H1 (cell line): ENCODE data around the gene MRAP. TPM values are rescaled to one million over a fixed set of nuclear protein-coding genes. Genes with fewer than 3 reads are reported as not detected.

Source experiments
- CTCF ChIA-PET: fragments of 300-600 bp; sonication (Branson Sonifier 250); formaldehyde crosslinking; loops from one replicate; lab custom pipeline; 2021; ENCODE audit not compliant: partially characterized antibody; lab: Charles Lee
- POLR2A ChIA-PET: fragments of 300-600 bp; sonication (Branson Sonifier 250); formaldehyde crosslinking; loops from one replicate; lab custom pipeline; 2021; ENCODE audit warnings: inconsistent platforms; ENCODE audit not compliant: partially characterized antibody; lab: Charles Lee
- DNase-seq, 2 experiments: peaks; one replicate each; pipeline versions ENCODE4 v3.0.0 to v3.0.0-alpha.2; 2010 to 2022; ENCODE audit warnings: low spot score in 2 of 2, low read depth in 1 of 2, mixed read lengths in 1 of 2
- FAIRE-seq: peaks from 2 replicates; lab custom pipeline; 2011; peaks lifted over from hg19 to GRCh38; lab: Jason Lieb, UNC
- H2AFZ ChIP-seq: 2 replicates; pipeline ENCODE4 v1.8.1; 2012; ENCODE audit warnings: low read length, inconsistent platforms
- H2AK5ac ChIP-seq: 2 replicates; pipeline ENCODE4 v1.6.1; 2013; ENCODE audit warnings: low read depth, low read length
- H2BK120ac ChIP-seq: replicated peaks from 2 replicates; pipeline ENCODE3; 2013; ENCODE audit warnings: low read depth, low read length, inconsistent platforms
- H2BK12ac ChIP-seq: 2 replicates; pipeline ENCODE4 v1.6.1; 2013; ENCODE audit warnings: low read depth, low read length
- H2BK15ac ChIP-seq: 2 replicates; pipeline ENCODE4 v1.6.1; 2013; ENCODE audit warnings: low read length
- H2BK20ac ChIP-seq: 2 replicates; pipeline ENCODE4 v1.6.1; 2013; ENCODE audit warnings: low read length
- H2BK5ac ChIP-seq: 2 replicates; pipeline ENCODE4 v1.6.1; 2013; ENCODE audit warnings: low read depth, low read length
- H3K14ac ChIP-seq: 2 replicates; pipeline ENCODE4 v1.6.1; 2013; ENCODE audit warnings: inconsistent platforms; ENCODE audit not compliant: insufficient read length
- H3K18ac ChIP-seq: 2 replicates; pipeline ENCODE4 v1.6.1; 2013; ENCODE audit warnings: low read length; ENCODE audit errors: extremely low read depth
- H3K23ac ChIP-seq: 2 replicates; pipeline ENCODE4 v1.6.1; 2013; ENCODE audit warnings: inconsistent platforms; ENCODE audit not compliant: insufficient read length
- H3K23me2 ChIP-seq: 2 replicates; pipeline ENCODE4 v1.6.1; 2013; ENCODE audit warnings: low read depth, low read length
- H3K27ac ChIP-seq: 2 replicates; pipeline ENCODE4 v1.6.1; 2011; ENCODE audit warnings: low read depth, low read length, inconsistent platforms
- H3K27me3 ChIP-seq, 4 experiments: replicated peaks in 1 of 4; 1 replicate in 1 of 4; 2 replicates in 3 of 4; pipeline versions ENCODE4 v1.6.1 to v1.8.1; 2011 to 2013; ENCODE audit warnings: low read length in 3 of 4, mild to moderate bottlenecking in 3 of 4, inconsistent platforms in 2 of 4, mixed read lengths in 2 of 4, moderate library complexity in 1 of 4; ENCODE audit not compliant: control insufficient read depth in 3 of 4, insufficient read depth in 3 of 4; ENCODE audit errors: extremely low read depth in 1 of 4
- H3K36me3 ChIP-seq, 4 experiments: 2 replicates each; pipeline versions ENCODE4 v1.6.1 to v1.8.1; 2011 to 2013; ENCODE audit warnings: mild to moderate bottlenecking in 4 of 4, low read length in 3 of 4, moderate library complexity in 2 of 4, control low read depth in 1 of 4, inconsistent platforms in 1 of 4; ENCODE audit not compliant: insufficient read depth in 4 of 4, control insufficient read depth in 2 of 4
- H3K4ac ChIP-seq: replicated peaks from 2 replicates; pipeline ENCODE3; 2013; ENCODE audit warnings: low read length, low read depth, mixed read lengths, inconsistent platforms; ENCODE audit not compliant: insufficient read length
- H3K4me1 ChIP-seq, 4 experiments: replicated peaks in 1 of 4; 1 replicate in 1 of 4; 2 replicates in 3 of 4; pipeline versions ENCODE4 v1.6.1 to v1.8.1; 2011 to 2013; ENCODE audit warnings: low read length in 3 of 4, inconsistent platforms in 2 of 4, mixed read lengths in 1 of 4; ENCODE audit not compliant: insufficient read depth in 4 of 4, control insufficient read depth in 3 of 4
- H3K4me2 ChIP-seq, 2 experiments: 2 replicates each; pipeline versions ENCODE4 v1.6.1 to v1.8.1; 2011 to 2013; ENCODE audit warnings: low read depth in 2 of 2, low read length in 2 of 2, control low read depth in 1 of 2, inconsistent platforms in 1 of 2, mild to moderate bottlenecking in 1 of 2; ENCODE audit not compliant: insufficient read depth in 1 of 2
- H3K4me3 ChIP-seq, 4 experiments: fragments of 200-600, 300-600 bp in 1 of 4; sonication (generic), shearing (Covaris generic), sonication (Bioruptor Twin) in 1 of 4; 2 replicates each; pipeline versions ENCODE4 v1.5.1 to v1.8.1; 2011 to 2016; ENCODE audit warnings: low read length in 4 of 4, low read depth in 3 of 4, control low read depth in 2 of 4, inconsistent platforms in 2 of 4, mild to moderate bottlenecking in 2 of 4, mixed read lengths in 1 of 4, moderate library complexity in 1 of 4; ENCODE audit not compliant: insufficient read depth in 2 of 4; ENCODE audit errors: extremely low read depth in 1 of 4
- H3K56ac ChIP-seq: replicated peaks from 2 replicates; pipeline ENCODE3; 2013; ENCODE audit warnings: low read depth, mild to moderate bottlenecking, mixed read lengths, low read length, inconsistent platforms; ENCODE audit not compliant: insufficient read length
- H3K79me1 ChIP-seq: 2 replicates; pipeline ENCODE4 v1.6.1; 2013; ENCODE audit warnings: low read depth, low read length, control low read depth
- H3K79me2 ChIP-seq, 2 experiments: 2 replicates each; pipeline versions ENCODE4 v1.6.1 to v1.8.1; 2012 to 2013; ENCODE audit warnings: low read length in 2 of 2, mild to moderate bottlenecking in 2 of 2, inconsistent platforms in 1 of 2; ENCODE audit not compliant: insufficient read depth in 2 of 2, control insufficient read depth in 1 of 2
- H3K9ac ChIP-seq, 4 experiments: replicated peaks in 1 of 4; 1 replicate in 1 of 4; 2 replicates in 3 of 4; pipeline versions ENCODE4 v1.6.1 to v1.8.1; 2011 to 2013; ENCODE audit warnings: low read depth in 3 of 4, low read length in 3 of 4, control low read depth in 2 of 4, mild to moderate bottlenecking in 2 of 4, moderate library complexity in 2 of 4, inconsistent platforms in 1 of 4; ENCODE audit errors: extremely low read depth in 1 of 4
- H3K9me3 ChIP-seq, 2 experiments: 2 replicates each; pipeline versions ENCODE4 v1.6.1 to v1.8.1; 2012 to 2013; ENCODE audit warnings: mild to moderate bottlenecking in 2 of 2, moderate library complexity in 2 of 2, control low read depth in 1 of 2, inconsistent platforms in 1 of 2, low read depth in 1 of 2, low read length in 1 of 2, mixed read lengths in 1 of 2; ENCODE audit not compliant: insufficient read depth in 2 of 2
- H4K20me1 ChIP-seq, 2 experiments: replicated peaks in 1 of 2; 2 replicates each; pipeline versions ENCODE3 to v1.8.1; 2011 to 2013; ENCODE audit warnings: inconsistent platforms in 2 of 2, low read length in 2 of 2, mild to moderate bottlenecking in 1 of 2; ENCODE audit not compliant: insufficient read depth in 2 of 2, control insufficient read depth in 1 of 2
- H4K5ac ChIP-seq: 2 replicates; pipeline ENCODE4 v1.6.1; 2013; ENCODE audit warnings: low read length, low read depth, mixed read lengths, inconsistent platforms; ENCODE audit not compliant: insufficient read length
- H4K8ac ChIP-seq: 2 replicates; pipeline ENCODE4 v1.8.0; 2013; ENCODE audit warnings: mild to moderate bottlenecking, moderate library complexity, low read length, inconsistent platforms; ENCODE audit not compliant: insufficient read depth; ENCODE audit errors: extremely low read depth
- H4K91ac ChIP-seq: replicated peaks from 2 replicates; pipeline ENCODE3; 2013; ENCODE audit warnings: low read length, mixed read lengths, inconsistent platforms; ENCODE audit not compliant: insufficient read length
- ASH2L ChIP-seq: fragments of 200-600, 300-600 bp; sonication (generic); IDR thresholded peaks from one replicate; pipeline ENCODE4 v1.7.1; 2017; ENCODE audit warnings: low read length
- CHD1 ChIP-seq: IDR thresholded peaks from 2 replicates; pipeline ENCODE4 v1.6.1; 2012; ENCODE audit warnings: low read depth, low read length, improper control_type of control experiment
- CREB1 ChIP-seq: IDR thresholded peaks from 2 replicates; pipeline ENCODE4 v1.6.1; 2012; ENCODE audit warnings: inconsistent platforms
- FOSL1 ChIP-seq: IDR thresholded peaks from 2 replicates; pipeline ENCODE4 v1.6.1; 2011; ENCODE audit warnings: mild to moderate bottlenecking, low read depth, low read length, moderate library complexity; ENCODE audit not compliant: insufficient read depth
- GTF2F1 ChIP-seq: IDR thresholded peaks from 2 replicates; pipeline ENCODE4 v1.6.1; 2012; ENCODE audit warnings: low read depth, low read length, improper control_type of control experiment, borderline replicate concordance
- HDAC2 ChIP-seq, 2 experiments: fragments of 300-600 bp in 1 of 2; sonication (generic) in 1 of 2; IDR thresholded peaks; 2 replicates each; pipeline ENCODE4 v1.6.1; 2011 to 2012; ENCODE audit warnings: low read depth in 2 of 2, low read length in 2 of 2, mild to moderate bottlenecking in 2 of 2, moderate library complexity in 2 of 2, borderline replicate concordance in 1 of 2, inconsistent platforms in 1 of 2
- NRF1 ChIP-seq: IDR thresholded peaks from 2 replicates; pipeline ENCODE4 v1.6.1; 2011; ENCODE audit warnings: mild to moderate bottlenecking, low read depth, low read length, improper control_type of control experiment
- POLR2A ChIP-seq, 2 experiments: IDR thresholded peaks; 1 replicate in 1 of 2; 2 replicates in 1 of 2; pipeline ENCODE4 v1.6.1; 2011; ENCODE audit warnings: low read depth in 2 of 2, low read length in 2 of 2, mild to moderate bottlenecking in 2 of 2; ENCODE audit errors: control extremely low read depth in 1 of 2
- RNF2 ChIP-seq: fragments of 200-900, 300-1000 bp; sonication (generic); IDR thresholded peaks from 2 replicates; pipeline ENCODE4 v1.7.1; 2016; ENCODE audit warnings: borderline replicate concordance, low read depth, mild to moderate bottlenecking, antibody characterized with exemption, low read length; ENCODE audit not compliant: poor library complexity, severe bottlenecking; ENCODE audit errors: missing control alignments
- SAP30 ChIP-seq: fragments of 300-600 bp; sonication (generic); IDR thresholded peaks from 2 replicates; pipeline ENCODE4 v1.7.1; 2012; ENCODE audit warnings: low read length, moderate library complexity, mild to moderate bottlenecking, inconsistent platforms; ENCODE audit not compliant: insufficient read depth, insufficient replicate concordance
- TAF1 ChIP-seq: IDR thresholded peaks from 2 replicates; pipeline ENCODE4 v1.6.1; 2011; ENCODE audit warnings: mild to moderate bottlenecking, low read depth, low read length
- TEAD4 ChIP-seq: IDR thresholded peaks from 2 replicates; pipeline ENCODE4 v1.6.1; 2012; ENCODE audit warnings: low read depth, low read length, inconsistent platforms, mixed read lengths
- YY1 ChIP-seq: IDR thresholded peaks from 2 replicates; pipeline ENCODE4 v1.6.1; 2011; ENCODE audit warnings: low read depth, mild to moderate bottlenecking, low read length
- WGBS, 2 experiments: shearing (Covaris generic) in 1 of 2; methylation state at CpG; one replicate each; pipeline versions ENCODE4 v1.1.6 to v1.1.7; 2013 to 2015; ENCODE audit warnings: low lambda C conversion rate in 2 of 2, mixed read lengths in 2 of 2, inconsistent platforms in 1 of 2, low coverage in 1 of 2, missing lambda C conversion rate in 1 of 2; ENCODE audit not compliant: insufficient replicate concordance in 2 of 2, insufficient coverage in 1 of 2, insufficient read length in 1 of 2; ENCODE audit errors: extremely low coverage in 1 of 2, missing lambda C conversion rate in 1 of 2; 5-methylcytosine and 5-hydroxymethylcytosine counted together
- polyA plus RNA-seq, 7 experiments: library from polyadenylated mRNA; depleted of rRNA in 3 of 7; stranded (reverse) in 5 of 7; unstranded in 2 of 7; fragments of >200 nt in 5 of 7; fragments of 200-250 nt in 2 of 7; gene quantifications; 1 replicate in 5 of 7; 2 replicates in 1 of 7; 4 replicates in 1 of 7; pipeline versions ENCODE4 v1.2.1 to v1.2.3, GENCODE V29; 2011 to 2013; ENCODE audit warnings: missing spikeins in 2 of 7, mixed read lengths in 2 of 7
- total RNA-seq: library from RNA; stranded (reverse); fragmentation: NEBNext Ultra II Directional; extraction: Animal tissue kit (Norgen Biotek cat#: 25700); gene quantifications from 2 replicates; pipeline ENCODE4 v1.2.1, GENCODE V29; 2021
- TF ChIP-seq, protein P1 (sequence below): IDR thresholded peaks from 2 replicates; pipeline ENCODE4 v1.6.1; 2011; ENCODE audit warnings: low read length, improper control_type of control experiment

MRAP gene
- total and polyA plus RNA-seq, 2 of the 8 experiments (the other 6 are each of a cell fraction or from before 2014, with no cell fraction given), result not detected

DNA sequence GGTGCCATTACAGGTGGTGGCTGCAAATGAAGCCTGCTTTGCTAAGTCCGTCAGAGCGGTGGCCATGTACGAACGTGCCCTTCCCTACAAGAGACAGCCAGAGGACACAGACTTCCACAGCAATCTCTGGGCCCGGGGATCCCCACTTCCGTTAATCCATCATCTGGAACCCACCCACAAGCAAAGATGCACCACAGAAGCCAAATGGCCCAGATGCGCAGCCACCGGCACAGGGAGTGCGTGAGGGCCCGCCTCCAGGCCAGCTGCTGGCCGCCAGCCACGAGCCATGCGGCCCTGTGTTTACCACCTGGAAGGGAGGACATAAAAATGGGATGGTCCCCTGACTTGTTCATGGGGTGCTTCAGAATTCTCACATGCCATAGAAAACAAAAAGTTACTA lies 22.1 kb downstream of the MRAP start:
- Histone ChIP-seq H2BK20ac (no peak overlapping the region), H2AK5ac (no peak overlapping the region), H3K27me3 (no peaks in the 10 kb centered on the region), H3K9me3 (no peaks in the 10 kb centered on the region), H4K20me1 (peaks cover 0 to 15% of the 10 kb centered on the region in 2 experiments), H3K56ac (no peak overlapping the region), H3K14ac (no peak overlapping the region), H2BK5ac (no peak overlapping the region), H3K4me3 (no peak overlapping the region), H4K8ac (no peak overlapping the region), H2BK12ac (no peak overlapping the region), H3K23ac (no peak overlapping the region), H3K9ac (no peak overlapping the region), H3K4me1 (no peaks in the 10 kb centered on the region), H3K79me1 (peaks cover 3% of the 10 kb centered on the region; the same call in 1 of the 2 replicates), H2AFZ (no peak overlapping the region), H2BK120ac (no peak overlapping the region), H3K4me2 (no peak overlapping the region), H3K18ac (no peak overlapping the region), H4K5ac (no peak overlapping the region), H3K4ac (no peak overlapping the region), H3K27ac (no peak overlapping the region), H4K91ac (no peak overlapping the region), H3K23me2 (no peaks in the 10 kb centered on the region), H3K36me3 (peaks cover 53 to 94% (median 88%) of the 10 kb centered on the region in 4 experiments), H2BK15ac (no peak overlapping the region), H3K79me2 (no peaks in the 10 kb centered on the region)
- ChIA-PET CTCF (interaction anchor here (0.6 to 1.1 kb wide), 3 partner anchors 12 to 351 kb away, joined by 3 to 4 read pairs (median 3); no protein-coding TSS in a partner anchor), POLR2A (no interaction called here)
- 98% methylated on average over 13 of the region's 13 CpGs; no CpG with 5 or more reads in 1 of the 2 experiments for WGBS, 2 experiments
- DNase-seq, result no peak
- no peak for FAIRE-seq
- no peak for TF ChIP-seq RNF2
- TF ChIP-seq HDAC2 (IDR thresholded peaks at IDR 0.05; ENCODE audit: borderline replicate concordance in 1 of 2, low read depth in 2 of 2, low read length in 2 of 2), result no peak
- TF ChIP-seq YY1, result no peak
- TF ChIP-seq ASH2L, result no peak
- no peak for TF ChIP-seq TAF1
- TF ChIP-seq GTF2F1, result no peak
- TF ChIP-seq FOSL1, result no peak
- TF ChIP-seq, protein P1, sequence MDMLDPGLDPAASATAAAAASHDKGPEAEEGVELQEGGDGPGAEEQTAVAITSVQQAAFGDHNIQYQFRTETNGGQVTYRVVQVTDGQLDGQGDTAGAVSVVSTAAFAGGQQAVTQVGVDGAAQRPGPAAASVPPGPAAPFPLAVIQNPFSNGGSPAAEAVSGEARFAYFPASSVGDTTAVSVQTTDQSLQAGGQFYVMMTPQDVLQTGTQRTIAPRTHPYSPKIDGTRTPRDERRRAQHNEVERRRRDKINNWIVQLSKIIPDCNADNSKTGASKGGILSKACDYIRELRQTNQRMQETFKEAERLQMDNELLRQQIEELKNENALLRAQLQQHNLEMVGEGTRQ, result no peak
- TF ChIP-seq CREB1, result no peak
- no peak for TF ChIP-seq NRF1
- no peak for TF ChIP-seq TEAD4
- no peak for TF ChIP-seq SAP30
- no peak for TF ChIP-seq CHD1
- TF ChIP-seq POLR2A (IDR thresholded peaks at IDR 0.05; ENCODE audit: control extremely low read depth in 1 of 2, low read depth in 2 of 2, low read length in 2 of 2), result no peak
